Daoy (cell line): ENCODE measurements around the gene CRNKL1. TPM values are rescaled to one million over a fixed set of nuclear protein-coding genes. Genes with fewer than 3 reads are reported as not detected.
A peak's percentile ranks its signal among the peaks of the same experiment; 100 is the strongest.

ENCODE experiments used
- DNase-seq: peaks from one replicate; pipeline ENCODE4 v3.0.0-alpha.2; 2015; ENCODE audit warnings: low read depth
- total RNA-seq: library from RNA; depleted of rRNA; stranded (reverse); fragments of >200 nt; shearing (Covaris generic); gene quantifications from 2 replicates; pipeline ENCODE4 v1.2.3, GENCODE V29; 2014; rRNA removed

The CRNKL1 gene
- total RNA-seq: 33.0 and 63.4 TPM in 2 replicates

- DNase-seq: peak; percentile 97
Observed at GRCh38 chr20:20052074-20052970, at the start of gene CRNKL1, which contains the start of gene CFAP61. CRNKL1 (minus strand) TSS chr20:20052466; CDS start chr20:20052342, 124 bp downstream. CFAP61 (plus strand) TSS chr20:20052532; CDS start chr20:20056654, 4,122 bp downstream.

- DNase-seq: no peak
Observed at GRCh38 chr20:20100881-20101280, 48.6 kb upstream of the CRNKL1 start.

GRCh38 chr20:20096421-20096820 lies 44.2 kb upstream of the CRNKL1 start:
- DNase-seq: no peak

- no peak for DNase-seq
Observed at GRCh38 chr20:20095114-20095872, 43.0 kb upstream of the CRNKL1 start.

- DNase-seq: no peak
Observed at GRCh38 chr20:20094410-20094809, 42.1 kb upstream of the CRNKL1 start.

GRCh38 chr20:20092827-20093226 lies 40.6 kb upstream of the CRNKL1 start:
- DNase-seq: no peak

- DNase-seq: no peak
Observed at GRCh38 chr20:20089939-20090338, 37.7 kb upstream of the CRNKL1 start.

GRCh38 chr20:20089018-20089417 lies 36.8 kb upstream of the CRNKL1 start:
- no peak for DNase-seq

GRCh38 chr20:20085812-20086211 lies 33.5 kb upstream of the CRNKL1 start:
- no peak for DNase-seq

GRCh38 chr20:20085071-20085470 lies 32.8 kb upstream of the CRNKL1 start:
- DNase-seq: no peak

- no peak for DNase-seq
Observed at GRCh38 chr20:20084296-20084752, 32.1 kb upstream of the CRNKL1 start.

GRCh38 chr20:20083807-20084206 lies 31.5 kb upstream of the CRNKL1 start:
- DNase-seq: no peak

- DNase-seq: no peak
Observed at GRCh38 chr20:20079102-20079784, 27.0 kb upstream of the CRNKL1 start.

GRCh38 chr20:20078041-20078440 lies 25.8 kb upstream of the CRNKL1 start:
- no peak for DNase-seq

GRCh38 chr20:20076297-20077065 lies 24.2 kb upstream of the CRNKL1 start:
- peak; percentile 88 for DNase-seq

- DNase-seq: no peak
Observed at GRCh38 chr20:20075032-20075431, 22.8 kb upstream of the CRNKL1 start.

- no peak for DNase-seq
Observed at GRCh38 chr20:20073801-20074371, 21.6 kb upstream of the CRNKL1 start.

GRCh38 chr20:20070871-20071726 lies 18.8 kb upstream of the CRNKL1 start:
- no peak for DNase-seq

- no peak for DNase-seq
Observed at GRCh38 chr20:20065361-20065760, 13.1 kb upstream of the CRNKL1 start.
